ENCODE data around the gene ADSS1.

GRCh38 chr14:104697317-104697703, 26.7 kb upstream of the ADSS1 start:
- TF ChIP-seq POLR2A (IDR thresholded peaks at IDR 0.05; ENCODE audit: low read length) (no peak), GATA1 (IDR thresholded peaks at IDR 0.05; ENCODE audit: low read depth, low read length) (no peak)

All from erythroblast (primary cell).